Activated T-helper 17 cell treated with anti-CD3 and anti-CD28 coated beads, Interleukin-2, amount 50 U/mL, for 72 hours (primary cell): ENCODE data around the gene MYO5C. TPM values are rescaled to one million over a fixed set of nuclear protein-coding genes. Genes with fewer than 3 reads are reported as not detected.
"Not testable (repeated sequence)": the region's sequence is repeated elsewhere in the genome, so short reads cannot be mapped to it uniquely, and the experiment has no call there.

ENCODE experiments used
- ATAC-seq: fragments of 150-1000 bp; cut with Tn5 transposase; replicated peaks from 2 replicates; pipeline ENCODE4 v1.10.0; 2021; ENCODE audit warnings: mild to moderate bottlenecking, moderate library complexity
- H3K27ac Mint-ChIP-seq: one replicate; pipeline ENCODE4 v1.8.0; 2022; ENCODE audit warnings: mixed read lengths
- H3K27me3 Mint-ChIP-seq: one replicate; pipeline ENCODE4 v1.8.0; 2022; ENCODE audit warnings: mixed read lengths
- H3K36me3 Mint-ChIP-seq: one replicate; pipeline ENCODE4 v1.8.0; 2022; ENCODE audit warnings: low read depth, mild to moderate bottlenecking, mixed read lengths
- H3K4me1 Mint-ChIP-seq: one replicate; pipeline ENCODE4 v1.8.0; 2022; ENCODE audit warnings: mixed read lengths
- H3K4me3 Mint-ChIP-seq: one replicate; pipeline ENCODE4 v1.8.0; 2022; ENCODE audit warnings: mild to moderate bottlenecking, mixed read lengths
- H3K9me3 Mint-ChIP-seq: one replicate; pipeline ENCODE4 v1.8.0; 2022; ENCODE audit warnings: mixed read lengths
- total RNA-seq, 2 donors: library from RNA; stranded (reverse); gene quantifications; one replicate each; pipeline ENCODE4 v1.2.3, GENCODE V29; 2022

The MYO5C gene
- total RNA-seq, 2 donors from 2014 or later, result 2.3 to 3.0 TPM

GRCh38 chr15:52252781-52253180, 42.8 kb downstream of the MYO5C start:
- peak overlapping the region; percentile 29 for H3K4me3 Mint-ChIP-seq
- no peaks in the 10 kb centered on the region for H3K36me3 Mint-ChIP-seq
- H3K27me3 Mint-ChIP-seq, result no peaks in the 10 kb centered on the region
- peak overlapping the region; percentile 70 for H3K27ac Mint-ChIP-seq
- H3K9me3 Mint-ChIP-seq, result no peaks in the 10 kb centered on the region
- ATAC-seq, result peak; percentile 83
- peaks cover 5% of the 10 kb centered on the region for H3K4me1 Mint-ChIP-seq

- ATAC-seq, result no peak
- Mint-ChIP-seq H3K36me3 (no peaks in the 10 kb centered on the region), H3K27me3 (no peaks in the 10 kb centered on the region), H3K4me1 (peaks cover 5% of the 10 kb centered on the region), H3K27ac (no peak overlapping the region), H3K4me3 (no peak overlapping the region), H3K9me3 (no peaks in the 10 kb centered on the region)
Measured at GRCh38 chr15:52251144-52251860, 44.3 kb downstream of the MYO5C start.

- no peak for ATAC-seq
- H3K36me3 Mint-ChIP-seq, result no peaks in the 10 kb centered on the region
- no peaks in the 10 kb centered on the region for H3K9me3 Mint-ChIP-seq
- H3K4me1 Mint-ChIP-seq, result no peaks in the 10 kb centered on the region
- H3K4me3 Mint-ChIP-seq, result no peak overlapping the region
- H3K27me3 Mint-ChIP-seq, result no peaks in the 10 kb centered on the region
- H3K27ac Mint-ChIP-seq, result peak overlapping the region; percentile 12
Measured at GRCh38 chr15:52247461-52247860, 48.1 kb downstream of the MYO5C start.

- H3K9me3 Mint-ChIP-seq, result no peaks in the 10 kb centered on the region
- H3K27me3 Mint-ChIP-seq, result no peaks in the 10 kb centered on the region
- no peak overlapping the region for H3K27ac Mint-ChIP-seq
- no peaks in the 10 kb centered on the region for H3K36me3 Mint-ChIP-seq
- H3K4me3 Mint-ChIP-seq, result no peak overlapping the region
- no peaks in the 10 kb centered on the region for H3K4me1 Mint-ChIP-seq
- no peak for ATAC-seq
Measured at GRCh38 chr15:52246686-52247431, 48.7 kb downstream of the MYO5C start.

- Mint-ChIP-seq H3K27me3 (no peaks in the 10 kb centered on the region), H3K27ac (no peak overlapping the region), H3K9me3 (no peaks in the 10 kb centered on the region), H3K36me3 (no peaks in the 10 kb centered on the region), H3K4me3 (no peak overlapping the region), H3K4me1 (no peaks in the 10 kb centered on the region)
- no peak for ATAC-seq
Measured at GRCh38 chr15:52243697-52244555, 51.7 kb downstream of the MYO5C start.

- Mint-ChIP-seq H3K4me1 (no peaks in the 10 kb centered on the region), H3K27ac (no peak overlapping the region), H3K36me3 (no peaks in the 10 kb centered on the region), H3K27me3 (no peaks in the 10 kb centered on the region), H3K4me3 (no peak overlapping the region), H3K9me3 (no peaks in the 10 kb centered on the region)
- ATAC-seq, result no peak
Measured at GRCh38 chr15:52243286-52243685, 52.3 kb downstream of the MYO5C start.

- no peak overlapping the region for H3K4me3 Mint-ChIP-seq
- ATAC-seq, result no peak
- H3K36me3 Mint-ChIP-seq, result no peaks in the 10 kb centered on the region
- H3K27ac Mint-ChIP-seq, result no peak overlapping the region
- H3K9me3 Mint-ChIP-seq, result no peaks in the 10 kb centered on the region
- no peaks in the 10 kb centered on the region for H3K4me1 Mint-ChIP-seq
- no peaks in the 10 kb centered on the region for H3K27me3 Mint-ChIP-seq
Measured at GRCh38 chr15:52241489-52241888, 54.1 kb downstream of the MYO5C start.

GRCh38 chr15:52240166-52240565, 55.4 kb downstream of the MYO5C start:
- Mint-ChIP-seq H3K4me1 (peaks cover 1% of the 10 kb centered on the region), H3K36me3 (no peaks in the 10 kb centered on the region), H3K27me3 (no peaks in the 10 kb centered on the region), H3K9me3 (no peaks in the 10 kb centered on the region), H3K4me3 (no peak overlapping the region), H3K27ac (no peak overlapping the region)
- ATAC-seq, result no peak

- H3K27me3 Mint-ChIP-seq, H3K9me3 Mint-ChIP-seq, H3K4me1 Mint-ChIP-seq: not testable (repeated sequence)
Measured at GRCh38 chr15:52238989-52239525, 56.5 kb downstream of the MYO5C start.

GRCh38 chr15:52238149-52238548, 57.5 kb downstream of the MYO5C start:
- H3K27me3 Mint-ChIP-seq, result no peaks in the 10 kb centered on the region
- no peak overlapping the region for H3K27ac Mint-ChIP-seq
- no peaks in the 10 kb centered on the region for H3K9me3 Mint-ChIP-seq
- H3K4me1 Mint-ChIP-seq, result peaks cover 7% of the 10 kb centered on the region
- no peak for ATAC-seq
- no peak overlapping the region for H3K4me3 Mint-ChIP-seq
- H3K36me3 Mint-ChIP-seq, result no peaks in the 10 kb centered on the region

More at GRCh38 chr15:52238989-52239525, 56.5 kb downstream of the MYO5C start:
- not testable (repeated sequence) for H3K36me3 Mint-ChIP-seq, ATAC-seq, H3K27ac Mint-ChIP-seq, H3K4me3 Mint-ChIP-seq

GRCh38 chr15:52236013-52236412, 59.6 kb downstream of the MYO5C start:
- peak; percentile 24 for ATAC-seq
- Mint-ChIP-seq H3K4me3 (peak overlapping the region; percentile 62), H3K27ac (no peak overlapping the region)

GRCh38 chr15:52234596-52235541, 60.7 kb downstream of the MYO5C start:
- Mint-ChIP-seq H3K4me1 (peaks cover 7% of the 10 kb centered on the region), H3K36me3 (no peaks in the 10 kb centered on the region), H3K4me3 (peak overlapping the region; percentile 62), H3K27me3 (no peaks in the 10 kb centered on the region), H3K9me3 (no peaks in the 10 kb centered on the region), H3K27ac (peak overlapping the region; percentile 82)
- ATAC-seq, result peak; percentile 79

More at GRCh38 chr15:52236013-52236412, 59.6 kb downstream of the MYO5C start:
- H3K4me1 Mint-ChIP-seq, result peaks cover 7% of the 10 kb centered on the region
- no peaks in the 10 kb centered on the region for H3K36me3 Mint-ChIP-seq
- no peaks in the 10 kb centered on the region for H3K27me3 Mint-ChIP-seq
- H3K9me3 Mint-ChIP-seq, result no peaks in the 10 kb centered on the region

- Mint-ChIP-seq H3K4me1 (peaks cover 7% of the 10 kb centered on the region), H3K27me3 (no peaks in the 10 kb centered on the region), H3K4me3 (no peak overlapping the region), H3K36me3 (no peaks in the 10 kb centered on the region), H3K9me3 (no peaks in the 10 kb centered on the region), H3K27ac (no peak overlapping the region)
- no peak for ATAC-seq
Measured at GRCh38 chr15:52233405-52233804, 62.2 kb downstream of the MYO5C start.
